Lower leg skin (tissue), 3 donors: ENCODE results near the gene SOHLH1.

ENCODE experiments used
- CTCF ChIP-seq, 3 donors: fragments of 450-650 bp; IDR thresholded peaks; one replicate each; pipeline ENCODE4 v1.5.1; 2016; ENCODE audit warnings: antibody characterized with exemption in 3 of 3, mild to moderate bottlenecking in 3 of 3, moderate library complexity in 2 of 3
- POLR2A ChIP-seq, 2 donors: fragments of 450-650 bp; IDR thresholded peaks; one replicate each; pipeline ENCODE4 v1.6.1; 2016 to 2017; ENCODE audit warnings: antibody characterized with exemption in 2 of 2, mild to moderate bottlenecking in 1 of 2, moderate library complexity in 1 of 2

- TF ChIP-seq CTCF (IDR thresholded peaks at IDR 0.05) (no peak), POLR2A (IDR thresholded peaks at IDR 0.05) (no peak)
Observed at GRCh38 chr9:135648494-135649410, 50.5 kb downstream of the SOHLH1 start.
